NCI-H1417 (cell line): ENCODE measurements around the gene MEI4.

ENCODE experiments used
- DNase-seq, 3 experiments: peaks; one replicate each; lab custom pipeline; 2025; lab: John Stamatoyannopoulos, UW

Gene MEI4

DNA sequence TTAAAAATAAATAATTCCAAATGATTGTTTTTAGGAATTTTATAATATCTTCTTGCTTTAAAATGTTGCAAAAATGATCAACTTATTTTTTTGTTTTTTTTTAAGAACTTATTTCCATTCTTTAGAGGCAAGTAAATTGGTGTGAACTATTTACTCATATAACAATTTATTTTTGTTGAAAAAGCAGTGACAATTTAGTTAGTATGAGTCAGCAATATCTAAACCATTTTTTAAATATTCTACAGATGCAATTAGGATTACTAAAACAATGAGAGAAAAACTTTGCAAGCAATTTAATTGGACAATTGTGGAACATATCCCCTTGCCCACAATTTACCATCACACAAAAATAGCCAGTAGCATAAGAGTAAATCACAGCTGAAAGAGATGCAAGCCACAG, 319.5 kb downstream of the MEI4 start:
- no peak for DNase-seq
